Right renal cortex interstitium (tissue), 3 donors: ENCODE data around the gene CELF4. TPM values are rescaled to one million over a fixed set of nuclear protein-coding genes. Genes with fewer than 3 reads are reported as not detected.
A peak's percentile ranks its signal among the peaks of the same experiment; 100 is the strongest.

Source experiments
- DNase-seq, 3 donors: peaks; one replicate each; pipeline ENCODE4 v3.0.0-alpha.2; 2013; ENCODE audit warnings: low read depth in 3 of 3, low spot score in 2 of 3
- polyA plus RNA-seq, 3 donors: library from polyadenylated mRNA; unstranded; fragments of 120-200 nt; gene quantifications; one replicate each; pipeline ENCODE4 v1.2.1, GENCODE V29; 2013; ENCODE audit not compliant: insufficient read length in 3 of 3

The CELF4 gene
- polyA plus RNA-seq, 3 donors = 2.1 to 2.3 (median 2.2) TPM

DNA sequence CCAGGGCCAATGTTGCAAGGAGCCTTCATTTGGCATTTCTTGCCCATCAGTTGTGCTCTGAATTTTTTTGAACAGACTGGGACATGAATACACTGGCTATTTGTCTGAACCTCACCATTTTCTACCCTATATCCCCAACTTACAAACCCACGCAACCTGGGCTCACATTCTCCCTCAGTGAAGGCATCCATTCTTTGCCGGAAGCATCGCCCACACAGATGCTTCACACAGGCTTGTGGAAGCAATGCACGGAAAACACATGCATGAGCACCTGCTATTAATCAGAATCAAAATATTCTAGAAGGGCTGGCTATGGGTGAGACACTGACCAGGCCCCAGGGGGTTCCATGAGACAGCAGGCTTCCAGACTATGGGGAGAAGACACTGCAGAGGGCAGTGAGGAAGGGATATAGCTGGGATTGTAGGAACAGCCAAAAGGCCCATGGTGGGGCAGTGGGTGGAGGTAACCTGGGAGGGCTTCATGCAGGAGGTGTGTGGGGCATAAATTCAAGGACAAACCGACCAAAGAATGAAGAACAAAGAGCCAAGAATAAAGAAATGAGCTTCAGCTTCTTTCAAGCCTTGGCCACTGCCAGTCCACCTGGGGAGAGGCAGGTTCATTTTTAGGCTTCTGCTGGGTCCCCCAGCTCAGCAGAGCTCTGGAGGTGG is 261.5 kb downstream of the CELF4 start:
- no peak for DNase-seq

DNA sequence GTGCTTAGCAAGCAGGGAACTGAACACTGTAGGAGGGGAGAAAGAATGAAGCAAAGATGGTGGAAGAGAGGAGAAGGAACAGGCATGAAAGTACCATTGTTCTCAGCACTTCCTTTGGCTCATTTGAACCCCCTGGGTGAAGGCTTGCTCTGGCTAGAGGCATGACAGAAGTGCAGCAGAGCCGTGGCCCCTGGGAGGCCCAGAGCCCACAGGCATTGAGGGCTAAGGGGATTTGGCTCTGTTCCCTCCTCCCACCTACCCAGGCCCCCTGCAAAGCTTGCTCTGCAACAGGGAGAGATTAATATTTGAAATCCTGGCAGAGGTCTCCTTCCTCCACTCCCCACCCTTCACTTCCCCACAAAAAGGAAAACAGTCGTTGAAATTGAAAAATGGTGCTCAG is 262.6 kb downstream of the CELF4 start:
- no peak for DNase-seq

DNA sequence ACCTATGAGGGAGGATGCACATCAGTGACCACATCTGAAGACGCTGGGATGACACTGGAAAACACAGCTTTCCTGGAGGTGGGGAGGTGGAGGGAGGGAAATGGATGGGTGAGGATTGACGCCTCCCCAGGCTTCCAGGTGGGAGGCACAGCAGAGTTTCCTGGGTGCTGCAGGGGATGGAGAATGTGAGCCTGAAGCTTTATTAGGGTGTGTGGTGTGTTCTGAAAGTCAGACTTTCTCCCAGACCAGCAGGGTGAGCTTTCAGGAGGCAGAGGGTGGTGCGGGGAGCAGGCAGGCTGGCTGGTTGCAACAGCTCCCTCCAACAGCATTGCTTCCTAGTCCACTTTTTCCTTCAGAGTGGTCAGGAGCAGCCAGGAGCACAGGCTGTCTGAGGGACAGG is 263.1 kb downstream of the CELF4 start:
- no peak for DNase-seq

DNA sequence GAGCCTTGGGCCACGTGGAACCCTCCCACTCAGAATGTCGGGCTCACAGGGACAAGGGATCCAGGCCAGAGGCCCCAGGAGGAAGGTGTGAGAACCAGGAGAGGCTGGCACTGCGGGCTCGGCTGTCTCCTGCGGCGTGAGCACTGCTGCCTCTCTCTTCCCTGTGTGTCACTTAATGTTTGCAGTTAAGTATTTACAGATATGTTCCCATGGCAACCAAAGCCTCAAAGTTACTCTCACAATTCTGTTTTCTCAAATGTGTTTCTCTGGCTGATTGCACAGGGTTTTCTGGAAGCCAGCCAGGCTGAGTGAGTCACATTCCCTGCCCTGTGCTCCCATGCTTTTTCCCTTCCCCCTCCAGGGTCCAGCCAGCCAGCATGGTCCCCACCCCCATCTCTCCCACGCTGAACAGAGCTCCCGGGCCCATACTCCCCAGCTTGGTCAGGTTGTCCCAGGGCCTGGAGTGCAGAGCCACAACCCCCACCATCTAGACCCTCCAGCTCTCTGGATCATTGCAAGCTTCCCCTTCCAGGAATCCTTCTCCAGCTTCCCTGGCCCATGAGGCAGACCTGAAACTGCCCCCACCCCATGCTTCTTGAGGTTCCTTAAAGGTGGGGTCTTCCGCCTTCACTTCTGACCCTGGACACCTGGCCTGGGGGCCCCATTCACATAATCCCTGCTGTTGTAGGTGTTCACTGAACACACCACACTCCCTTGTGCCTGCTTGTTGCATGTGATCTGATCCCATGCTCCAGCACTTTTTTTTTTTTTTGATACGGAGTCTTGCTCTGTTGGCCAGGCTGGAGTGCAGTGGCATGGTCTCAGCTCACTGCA is 265.9 kb downstream of the CELF4 start:
- peak; percentile 93 to 96 (median 94) for DNase-seq

DNA sequence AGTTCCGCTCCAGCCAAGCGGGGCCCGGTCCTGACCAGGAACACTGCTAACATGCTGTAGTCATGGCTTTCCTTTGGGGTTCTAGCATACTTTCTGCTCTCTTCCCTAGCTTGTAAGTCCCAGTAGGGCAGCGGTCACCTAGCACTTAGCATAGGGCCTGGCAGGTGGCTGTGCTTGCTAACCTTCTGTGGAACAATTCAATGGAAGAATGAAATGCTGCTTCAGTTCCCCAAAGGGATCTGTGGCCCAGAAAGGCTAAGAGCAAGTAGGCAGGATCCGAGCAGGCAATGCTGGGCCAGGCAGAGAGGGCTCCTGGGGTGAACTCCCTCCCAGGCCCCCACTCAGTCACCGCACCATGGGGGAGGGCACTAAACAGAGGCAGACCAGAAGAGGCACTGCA is 266.8 kb downstream of the CELF4 start:
- no peak for DNase-seq

DNA sequence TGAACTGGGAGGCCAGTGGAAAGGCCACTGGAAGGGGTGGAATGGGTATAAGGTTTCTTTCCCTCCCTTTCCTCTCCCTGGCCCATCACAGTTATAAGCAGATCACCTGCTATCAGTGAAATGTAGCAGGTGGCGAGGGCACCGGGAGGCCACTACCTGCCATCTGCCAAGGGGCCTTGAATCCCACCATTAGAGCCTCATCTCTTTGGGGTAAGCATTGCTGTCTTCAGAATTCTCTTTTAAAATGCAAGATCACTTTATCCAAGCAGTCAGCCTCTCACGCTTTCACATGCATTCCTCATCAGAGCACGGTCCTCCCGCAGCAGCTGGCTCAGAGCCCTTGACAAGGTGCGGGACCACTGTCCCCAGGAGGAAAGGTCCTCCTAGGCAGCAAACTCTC is 268.5 kb downstream of the CELF4 start:
- DNase-seq = no peak

DNA sequence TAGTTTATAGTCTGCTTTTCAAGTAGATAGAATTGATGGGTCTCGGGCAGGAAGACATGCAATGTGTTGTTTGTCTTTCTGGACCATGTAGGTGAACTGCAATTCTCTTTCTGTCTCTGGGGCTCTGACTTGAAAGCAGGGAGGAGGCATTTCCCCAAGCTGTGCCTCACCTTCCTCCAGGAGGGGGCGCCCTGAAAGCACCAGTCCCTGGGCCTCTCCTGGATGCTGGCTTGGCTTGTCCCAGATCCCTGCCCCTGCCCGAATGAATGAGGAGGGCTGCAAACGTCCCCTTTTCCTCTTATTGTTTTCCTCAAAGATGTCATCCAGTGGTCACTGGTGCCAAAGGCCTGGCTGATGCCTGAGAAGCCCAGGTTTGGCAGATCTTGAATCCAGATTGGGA is 270.6 kb downstream of the CELF4 start:
- no peak for DNase-seq

DNA sequence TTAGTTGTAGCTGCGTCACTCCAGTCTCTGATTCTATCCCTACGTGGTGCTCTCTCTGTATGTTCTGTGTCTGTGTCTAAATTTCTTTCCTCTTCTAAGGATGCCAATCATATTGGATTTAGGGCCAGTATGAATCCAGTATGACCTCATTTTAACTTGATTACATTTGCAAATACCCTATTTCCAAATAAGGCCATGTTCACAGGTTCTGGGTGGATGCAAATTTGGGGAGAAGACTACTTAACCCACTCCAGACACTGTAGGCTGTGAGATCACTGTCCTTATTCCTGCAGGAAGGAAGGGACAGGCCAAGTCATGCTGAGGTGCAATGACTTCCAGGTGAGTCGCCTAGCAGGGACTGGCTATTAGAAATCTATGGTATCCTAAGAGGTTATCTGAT is 272.2 kb downstream of the CELF4 start:
- DNase-seq = no peak

DNA sequence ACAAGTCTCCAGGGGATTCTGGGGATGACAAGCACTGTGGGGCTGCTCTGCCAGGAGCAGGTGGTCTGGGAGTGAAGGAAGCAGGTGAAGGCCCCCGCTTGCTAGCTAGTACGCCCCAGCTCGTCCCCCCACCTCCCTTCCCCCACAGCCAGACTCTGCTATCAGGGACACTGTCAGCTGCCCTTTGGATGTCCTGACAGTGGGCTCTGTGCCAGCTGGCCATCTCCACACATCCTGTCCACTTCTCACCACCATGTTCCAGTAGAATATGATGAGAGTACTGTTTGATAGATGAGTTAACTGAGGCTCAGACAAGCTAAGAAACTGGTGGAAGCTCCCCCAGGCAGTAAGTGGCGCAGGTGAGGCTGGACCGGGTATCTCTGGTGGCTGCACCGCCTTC is 276.2 kb downstream of the CELF4 start:
- DNase-seq = no peak

DNA sequence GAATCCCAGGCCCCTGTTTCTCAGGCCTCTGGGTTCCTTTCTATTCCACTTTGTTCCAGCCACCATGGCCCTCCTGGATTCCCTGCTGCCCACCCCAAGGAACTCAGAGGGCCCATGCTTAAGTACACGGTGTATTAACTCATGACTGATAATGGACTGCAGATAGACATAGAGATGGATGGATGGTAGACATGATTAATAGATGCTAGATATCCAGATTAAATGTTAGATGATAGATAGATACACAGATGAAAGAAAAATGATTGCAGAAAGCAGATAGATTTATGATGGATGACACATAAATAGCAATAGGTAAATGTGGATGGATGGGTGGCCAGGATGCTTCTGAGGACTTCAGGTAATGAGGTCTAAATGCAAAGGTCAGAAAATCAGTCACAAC is 278.0 kb downstream of the CELF4 start:
- DNase-seq = no peak

DNA sequence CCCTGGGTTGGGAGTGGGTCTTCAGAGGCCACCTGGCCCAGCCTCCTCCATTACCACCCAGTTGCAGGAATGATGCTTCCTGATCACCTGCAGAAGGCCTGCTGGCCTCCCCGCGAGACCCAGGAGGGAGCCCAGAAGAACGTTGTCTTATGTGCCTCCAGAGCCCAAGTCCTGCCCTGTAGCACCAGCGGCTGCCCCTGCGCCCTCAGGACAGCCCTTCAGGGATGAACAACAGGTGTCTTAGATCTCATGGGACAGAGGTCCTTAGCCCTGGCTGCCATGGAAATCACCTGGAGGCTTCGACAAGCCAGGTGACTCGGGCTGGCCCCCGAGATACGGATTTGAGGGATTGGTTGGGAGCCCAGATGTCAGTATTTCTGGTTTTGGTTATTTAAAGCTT is 278.8 kb downstream of the CELF4 start:
- DNase-seq = no peak

DNA sequence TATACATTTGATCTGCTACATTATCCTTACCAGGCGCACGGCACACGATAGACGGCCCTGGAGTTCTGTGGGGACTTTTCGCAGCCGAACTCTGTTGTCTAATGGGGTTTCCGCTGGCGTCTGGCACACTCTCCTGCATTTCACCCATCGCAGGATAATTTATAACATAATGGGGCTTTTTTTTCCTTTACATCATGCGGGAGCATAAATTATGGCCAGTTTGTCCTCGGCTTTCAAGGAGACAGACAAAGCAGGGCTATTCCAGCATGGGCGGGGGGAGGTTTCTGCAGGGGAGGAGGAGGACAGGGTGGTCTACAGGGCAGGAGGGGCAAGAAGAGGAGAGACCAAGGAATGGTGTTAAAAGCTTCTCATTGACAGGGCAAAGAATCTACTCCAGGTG is 279.8 kb downstream of the CELF4 start:
- no peak for DNase-seq

DNA sequence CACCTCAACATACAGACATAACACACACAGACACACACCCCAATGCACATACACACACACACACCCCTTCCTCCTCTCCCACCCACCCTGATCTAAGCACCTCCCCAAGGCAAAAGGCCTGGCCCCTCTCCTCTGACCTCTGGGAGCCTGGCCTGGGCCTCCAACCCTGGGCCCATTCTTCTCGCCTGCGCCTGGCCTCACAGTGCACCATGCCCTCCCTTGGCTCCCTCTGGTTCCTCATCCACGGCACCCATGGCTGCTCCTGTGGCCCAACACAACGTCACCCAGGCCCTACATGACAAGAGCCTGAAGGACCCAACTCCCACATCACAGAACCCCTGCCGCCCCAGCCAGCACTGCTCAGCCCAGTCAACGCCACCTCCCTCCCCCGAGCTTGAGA is 281.3 kb downstream of the CELF4 start:
- DNase-seq = no peak

DNA sequence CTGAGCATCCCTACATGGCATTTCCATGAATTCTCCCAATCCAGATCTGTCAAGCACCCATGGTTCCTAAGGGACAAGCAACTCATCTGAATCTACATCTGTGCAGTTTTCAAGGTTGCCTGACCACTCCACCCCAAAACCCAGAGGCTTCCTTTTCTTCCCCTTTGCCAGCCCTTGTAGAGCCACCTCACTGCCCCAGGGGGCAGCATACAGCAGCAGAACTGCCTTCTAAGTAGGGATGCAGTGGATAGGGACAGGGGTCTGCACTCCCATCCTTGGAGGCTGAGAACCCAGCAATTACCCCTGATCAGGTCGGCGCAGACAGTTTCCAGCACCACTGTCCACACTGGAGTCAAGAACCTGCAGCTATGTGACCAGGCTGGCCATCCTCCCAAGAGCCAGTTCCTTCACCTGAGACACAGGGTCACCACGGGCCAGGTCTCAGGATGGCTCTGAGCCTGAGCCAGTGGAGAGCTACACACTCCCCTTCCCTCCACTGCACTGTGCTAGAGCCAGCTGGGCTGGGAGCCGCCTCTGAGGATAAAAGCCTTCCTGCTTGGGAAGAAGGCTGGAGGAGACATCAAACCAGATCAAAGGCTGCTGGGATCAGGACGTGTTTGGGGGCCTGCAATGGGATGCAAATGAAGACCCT is 283.1 kb downstream of the CELF4 start:
- no peak for DNase-seq

DNA sequence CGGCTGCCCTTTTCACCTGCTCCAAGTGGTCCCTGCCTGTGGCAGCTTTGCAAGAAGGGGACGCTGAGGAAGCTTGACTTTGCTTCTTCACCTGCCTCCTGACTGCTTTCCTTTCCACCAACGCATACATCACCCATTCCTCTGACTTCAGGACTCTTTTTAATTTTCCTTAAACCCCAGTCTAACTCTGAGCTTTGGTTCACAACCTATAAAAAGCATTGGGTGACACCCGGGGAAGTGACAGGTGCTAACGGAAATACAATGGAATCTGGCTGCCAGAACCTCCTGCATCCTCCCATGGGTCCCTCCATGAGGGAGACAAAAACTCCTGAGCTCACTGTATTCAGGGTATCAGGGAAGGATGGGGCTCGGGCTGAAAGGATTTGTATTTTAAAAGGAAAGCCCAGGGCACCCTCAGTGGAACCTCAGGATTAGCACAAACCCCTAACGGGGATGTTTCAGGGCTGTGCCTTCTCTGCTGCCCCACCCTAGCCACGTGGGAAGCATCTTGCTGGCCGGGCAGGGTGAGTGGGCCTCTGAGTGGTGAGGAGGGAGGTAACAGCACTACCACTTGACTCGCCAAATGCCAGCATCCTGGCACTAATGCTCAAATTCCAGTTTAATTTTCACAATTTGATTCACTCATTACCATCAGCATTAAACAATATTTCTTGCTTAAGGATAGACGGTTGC is 284.8 kb downstream of the CELF4 start:
- DNase-seq = no peak

DNA sequence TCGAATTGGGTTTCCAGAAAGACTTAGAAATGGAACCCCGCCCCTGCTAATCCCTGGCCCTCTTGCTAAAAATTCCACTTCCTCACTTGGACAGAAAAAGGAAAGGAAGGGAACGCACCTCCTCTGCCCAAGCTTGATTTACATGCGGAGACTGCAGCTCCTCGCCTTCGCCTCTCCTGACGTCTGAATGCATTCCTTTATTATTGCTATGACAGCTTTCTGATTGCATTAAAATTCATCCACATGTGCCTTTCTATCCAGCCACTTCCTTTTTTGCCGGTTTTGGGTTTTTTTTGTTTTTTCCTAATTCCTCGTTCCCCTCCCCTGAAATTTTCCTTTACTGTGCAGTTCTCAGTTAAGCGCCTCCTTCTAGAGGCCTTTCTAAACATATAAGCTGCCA is 287.8 kb downstream of the CELF4 start:
- DNase-seq = no peak

DNA sequence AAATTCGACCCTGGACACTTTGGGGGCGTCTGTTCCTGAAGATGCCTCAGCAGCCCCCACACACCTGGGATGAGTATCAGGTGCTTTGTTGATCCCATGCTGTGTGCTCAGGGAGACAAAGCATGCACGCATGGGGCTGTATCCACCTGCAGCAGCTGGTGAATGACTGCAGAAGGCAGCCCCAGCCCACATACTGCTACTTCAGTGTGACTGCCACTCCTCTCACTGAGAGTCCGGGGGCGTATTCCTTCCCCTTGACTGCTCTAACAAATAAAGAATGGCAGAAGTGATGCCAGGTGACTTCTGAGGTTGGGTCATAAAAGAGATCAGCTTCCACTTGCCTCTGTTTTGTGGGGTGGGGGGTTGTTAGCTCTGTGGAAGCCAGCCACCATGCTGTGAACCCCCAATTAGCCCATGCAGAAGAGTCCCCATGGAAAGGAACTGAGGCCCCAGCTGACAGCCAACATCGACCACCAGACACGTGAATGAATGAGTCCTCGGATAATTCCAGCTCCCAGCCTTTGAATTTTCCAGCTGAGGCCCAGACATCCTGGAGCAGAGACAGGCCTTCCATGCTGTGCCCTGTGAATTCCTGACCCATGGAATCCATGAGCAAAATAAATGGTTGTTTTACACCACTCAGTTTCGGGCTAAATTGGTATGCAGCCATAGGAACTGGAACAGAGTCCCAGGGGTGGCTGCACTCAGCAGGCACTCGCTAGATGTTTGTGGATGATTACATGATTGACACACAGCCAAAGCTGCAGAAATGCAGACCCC is 289.3 kb downstream of the CELF4 start:
- no peak for DNase-seq

DNA sequence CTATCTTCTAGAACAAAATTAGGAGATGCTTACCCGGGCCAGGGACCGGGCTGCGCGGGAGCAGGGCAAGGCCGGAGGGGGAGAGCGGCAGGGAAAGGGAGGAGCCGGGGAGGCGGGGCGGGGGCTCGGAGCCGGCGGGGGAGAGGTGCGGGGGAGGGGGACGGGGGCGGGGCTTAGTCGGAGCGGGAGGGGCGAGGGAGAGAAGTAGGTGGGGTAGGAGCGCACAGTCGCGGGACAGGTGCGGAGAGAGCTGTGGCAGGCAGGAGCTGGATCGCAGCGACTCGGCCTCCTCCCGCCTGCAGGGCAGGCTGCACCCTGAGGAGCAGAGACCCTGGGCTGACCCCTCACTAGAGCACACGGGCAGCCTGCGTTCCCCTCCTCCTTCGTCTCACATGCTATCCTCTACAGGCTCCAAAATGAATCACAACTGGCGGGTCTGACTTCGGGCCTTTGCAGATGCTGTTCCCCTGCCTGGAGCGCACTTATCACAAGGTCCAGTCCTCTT is 290.3 kb downstream of the CELF4 start:
- DNase-seq = no peak

DNA sequence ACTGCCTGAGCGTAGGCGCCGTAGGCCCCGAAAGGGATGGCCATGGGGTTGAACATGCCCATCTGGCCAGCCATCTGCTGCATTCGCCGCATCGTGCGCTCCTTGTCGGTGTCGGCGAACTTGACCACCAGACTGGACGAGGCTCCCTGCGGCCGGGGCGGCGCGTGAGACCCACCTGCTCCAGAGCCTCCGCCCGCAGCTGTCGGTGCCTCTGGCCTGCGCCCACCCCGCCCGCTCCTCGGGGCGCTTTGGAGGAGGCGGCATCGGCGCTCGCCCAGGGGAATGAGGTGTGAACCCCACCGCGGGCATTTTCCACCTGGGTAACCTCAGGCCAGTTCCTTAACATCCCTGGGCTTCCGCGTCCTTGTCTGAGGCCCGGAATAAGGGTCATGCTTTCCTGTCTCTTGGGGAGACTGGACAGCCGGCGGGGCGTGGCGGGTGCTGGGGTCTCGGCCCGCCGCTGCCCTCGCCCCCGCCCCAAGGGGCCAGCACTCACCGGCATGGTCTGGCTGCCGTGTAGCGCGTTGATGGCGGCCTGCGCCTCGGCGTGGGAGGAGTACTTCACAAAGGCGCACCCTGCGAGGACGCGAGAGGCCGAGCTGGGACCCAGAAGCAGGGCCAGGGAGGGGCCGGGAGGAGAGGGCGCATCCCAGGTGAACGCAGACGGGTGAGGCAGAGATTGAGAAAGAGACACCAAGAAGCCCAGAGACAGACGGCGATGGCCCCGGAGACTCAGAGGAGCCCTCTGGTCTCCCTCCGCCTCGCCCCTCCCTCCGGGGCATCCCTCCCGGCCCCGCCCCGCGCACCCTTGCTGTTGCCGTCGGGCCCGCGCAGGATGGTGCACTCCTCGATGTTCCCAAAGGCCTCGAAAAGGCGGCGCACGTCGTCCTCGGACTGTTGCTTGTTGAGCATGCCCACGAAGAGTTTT is 291.0 kb downstream of the CELF4 start:
- no peak for DNase-seq
